Measurements from ENCODE around the gene PLA2R1. TPM values are rescaled to one million over a fixed set of nuclear protein-coding genes. Genes with fewer than 3 reads are reported as not detected.

The PLA2R1 gene
- total and polyA plus RNA-seq, 2 experiments from 2014 or later: 4.9 to 9.6 TPM

GRCh38 chr2:160034396-160034795, 28.0 kb downstream of the PLA2R1 start:
- Histone ChIP-seq H2AFZ (no peak overlapping the region), H3K4me1 (ENCODE audit: insufficient read depth) (no peaks in the 10 kb centered on the region), H3K27ac (no peak overlapping the region), H3K9me3 (ENCODE audit: low read depth) (no peaks in the 10 kb centered on the region), H3K4me2 (no peak overlapping the region), H3K27me3 (no peaks in the 10 kb centered on the region), H3K79me2 (no peaks in the 10 kb centered on the region), H3K4me3 (no peak overlapping the region), H3K36me3 (replicated peaks; ENCODE audit: insufficient read depth, low read depth) (no peaks in the 10 kb centered on the region), H3K9me2 (replicated peaks; ENCODE audit: insufficient read depth) (no peaks in the 10 kb centered on the region), H4K20me1 (ENCODE audit: insufficient read depth, poor library complexity, severe bottlenecking) (no peaks in the 10 kb centered on the region)
- 97% methylated on average over 6 of the region's 6 CpGs for WGBS (ENCODE audit: low lambda C conversion rate, missing lambda C conversion rate)
- DNase-seq (ENCODE audit: low spot score): no peak
- TF ChIP-seq CTCF (IDR thresholded peaks at IDR 0.05; ENCODE audit: poor library complexity): no peak
- no peak for TF ChIP-seq EZH2phosphoT487 (IDR thresholded peaks at IDR 0.05; ENCODE audit: low read depth, severe bottlenecking, unreplicated experiment)
- no peak for TF ChIP-seq EZH2 (IDR thresholded peaks at IDR 0.05; ENCODE audit: borderline replicate concordance)

- 89% methylated on average over 2 of the region's 2 CpGs for WGBS (ENCODE audit: low lambda C conversion rate, missing lambda C conversion rate)
- H3K4me2 ChIP-seq: no peak overlapping the region
These were observed 28.6 kb downstream of the PLA2R1 start for GRCh38 chr2:160033732-160034392.

GRCh38 chr2:160029270-160029628, 33.2 kb downstream of the PLA2R1 start:
- Histone ChIP-seq H3K36me3 (replicated peaks; ENCODE audit: insufficient read depth, low read depth) (no peaks in the 10 kb centered on the region), H3K4me2 (no peak overlapping the region), H3K27ac (no peak overlapping the region), H3K79me2 (no peaks in the 10 kb centered on the region), H3K4me3 (no peak overlapping the region), H3K9me2 (replicated peaks; ENCODE audit: insufficient read depth) (no peaks in the 10 kb centered on the region), H3K9me3 (ENCODE audit: low read depth) (no peaks in the 10 kb centered on the region), H3K4me1 (ENCODE audit: insufficient read depth) (no peaks in the 10 kb centered on the region), H4K20me1 (ENCODE audit: insufficient read depth, poor library complexity, severe bottlenecking) (no peaks in the 10 kb centered on the region), H3K27me3 (no peaks in the 10 kb centered on the region), H2AFZ (no peak overlapping the region)
- DNase-seq (ENCODE audit: low spot score): no peak
- TF ChIP-seq EZH2phosphoT487 (IDR thresholded peaks at IDR 0.05; ENCODE audit: low read depth, severe bottlenecking, unreplicated experiment) (no peak), EZH2 (IDR thresholded peaks at IDR 0.05; ENCODE audit: borderline replicate concordance) (no peak), CTCF (IDR thresholded peaks at IDR 0.05; ENCODE audit: poor library complexity) (no peak)
- WGBS (ENCODE audit: low lambda C conversion rate, missing lambda C conversion rate): 90% methylated on average over 2 of the region's 2 CpGs

More at GRCh38 chr2:160033732-160034392, 28.6 kb downstream of the PLA2R1 start:
- Histone ChIP-seq H3K9me3 (ENCODE audit: low read depth) (no peaks in the 10 kb centered on the region), H3K4me3 (no peak overlapping the region), H3K4me1 (ENCODE audit: insufficient read depth) (no peaks in the 10 kb centered on the region), H3K27me3 (no peaks in the 10 kb centered on the region), H4K20me1 (ENCODE audit: insufficient read depth, poor library complexity, severe bottlenecking) (no peaks in the 10 kb centered on the region), H3K27ac (no peak overlapping the region), H3K79me2 (no peaks in the 10 kb centered on the region), H3K36me3 (replicated peaks; ENCODE audit: insufficient read depth, low read depth) (no peaks in the 10 kb centered on the region), H2AFZ (no peak overlapping the region), H3K9me2 (replicated peaks; ENCODE audit: insufficient read depth) (no peaks in the 10 kb centered on the region)
- TF ChIP-seq EZH2 (IDR thresholded peaks at IDR 0.05; ENCODE audit: borderline replicate concordance) (no peak), CTCF (IDR thresholded peaks at IDR 0.05; ENCODE audit: poor library complexity) (no peak), EZH2phosphoT487 (IDR thresholded peaks at IDR 0.05; ENCODE audit: low read depth, severe bottlenecking, unreplicated experiment) (no peak)
- DNase-seq (ENCODE audit: low spot score): no peak

Data from hepatocyte (in vitro differentiated cells).